ENCODE results near the gene HPSE.

The HPSE gene

DNA sequence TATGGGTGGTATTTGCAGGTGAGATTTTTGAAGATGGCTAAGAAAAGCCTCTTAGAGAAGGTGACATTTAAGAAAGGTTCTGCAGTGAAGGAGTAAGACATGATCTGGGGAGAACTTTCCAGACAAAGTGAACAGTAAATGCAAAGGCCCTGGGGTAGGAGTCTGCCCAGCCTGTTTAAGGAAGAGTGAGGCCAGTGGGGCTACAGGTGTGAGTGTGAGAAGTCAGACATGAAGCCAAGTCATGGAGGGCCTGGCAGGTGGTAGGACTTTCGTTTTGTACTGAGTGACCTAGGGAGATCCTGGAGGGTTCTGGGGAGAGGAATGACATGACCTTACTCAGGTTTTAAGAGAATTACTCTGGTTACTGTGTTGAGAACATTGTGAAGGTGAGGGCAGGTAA is 71.5 kb downstream of the HPSE start:
- TF ChIP-seq, protein P1, sequence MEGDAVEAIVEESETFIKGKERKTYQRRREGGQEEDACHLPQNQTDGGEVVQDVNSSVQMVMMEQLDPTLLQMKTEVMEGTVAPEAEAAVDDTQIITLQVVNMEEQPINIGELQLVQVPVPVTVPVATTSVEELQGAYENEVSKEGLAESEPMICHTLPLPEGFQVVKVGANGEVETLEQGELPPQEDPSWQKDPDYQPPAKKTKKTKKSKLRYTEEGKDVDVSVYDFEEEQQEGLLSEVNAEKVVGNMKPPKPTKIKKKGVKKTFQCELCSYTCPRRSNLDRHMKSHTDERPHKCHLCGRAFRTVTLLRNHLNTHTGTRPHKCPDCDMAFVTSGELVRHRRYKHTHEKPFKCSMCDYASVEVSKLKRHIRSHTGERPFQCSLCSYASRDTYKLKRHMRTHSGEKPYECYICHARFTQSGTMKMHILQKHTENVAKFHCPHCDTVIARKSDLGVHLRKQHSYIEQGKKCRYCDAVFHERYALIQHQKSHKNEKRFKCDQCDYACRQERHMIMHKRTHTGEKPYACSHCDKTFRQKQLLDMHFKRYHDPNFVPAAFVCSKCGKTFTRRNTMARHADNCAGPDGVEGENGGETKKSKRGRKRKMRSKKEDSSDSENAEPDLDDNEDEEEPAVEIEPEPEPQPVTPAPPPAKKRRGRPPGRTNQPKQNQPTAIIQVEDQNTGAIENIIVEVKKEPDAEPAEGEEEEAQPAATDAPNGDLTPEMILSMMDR (IDR thresholded peaks at IDR 0.05; ENCODE audit: extremely low read depth, insufficient read depth, missing control alignments): no peak
- in situ Hi-C loops (cut with MboI; ENCODE audit: low pct_unique_long_range_greater_than_20kb, low sequenced_read_pairs, unreplicated experiment): loop anchor here (10.0 to 25.0 kb wide), 2 partner anchors 188 to 376 kb away; partner anchors contain the start of gene SEC31A
- no peak for DNase-seq (ENCODE audit: low spot score)

DNA sequence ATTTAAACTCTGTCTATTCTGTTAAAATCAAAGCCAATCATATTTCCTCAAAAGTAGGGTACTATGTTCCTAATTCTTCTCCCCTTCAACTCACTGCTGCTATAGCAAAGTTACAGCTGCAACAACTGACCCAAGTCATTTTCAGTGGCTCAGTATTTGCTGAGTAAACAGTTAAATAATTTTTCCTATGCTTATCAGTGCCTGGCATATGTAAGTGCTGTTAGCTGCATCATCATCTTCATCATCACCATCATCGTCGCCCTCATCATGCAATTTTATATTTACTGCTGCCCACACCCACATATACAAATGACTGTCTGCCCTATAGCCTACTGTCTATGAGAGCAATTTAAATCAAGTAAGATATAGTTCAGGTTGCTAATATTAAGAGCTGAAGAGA is 72.0 kb downstream of the HPSE start:
- in situ Hi-C loops (cut with MboI; ENCODE audit: low pct_unique_long_range_greater_than_20kb, low sequenced_read_pairs, unreplicated experiment): loop anchor here (10.0 to 25.0 kb wide), 2 partner anchors 188 to 375 kb away; partner anchors contain the start of gene SEC31A
- TF ChIP-seq, protein P1 (IDR thresholded peaks at IDR 0.05; ENCODE audit: extremely low read depth, insufficient read depth, missing control alignments): no peak
- DNase-seq (ENCODE audit: low spot score): no peak

DNA sequence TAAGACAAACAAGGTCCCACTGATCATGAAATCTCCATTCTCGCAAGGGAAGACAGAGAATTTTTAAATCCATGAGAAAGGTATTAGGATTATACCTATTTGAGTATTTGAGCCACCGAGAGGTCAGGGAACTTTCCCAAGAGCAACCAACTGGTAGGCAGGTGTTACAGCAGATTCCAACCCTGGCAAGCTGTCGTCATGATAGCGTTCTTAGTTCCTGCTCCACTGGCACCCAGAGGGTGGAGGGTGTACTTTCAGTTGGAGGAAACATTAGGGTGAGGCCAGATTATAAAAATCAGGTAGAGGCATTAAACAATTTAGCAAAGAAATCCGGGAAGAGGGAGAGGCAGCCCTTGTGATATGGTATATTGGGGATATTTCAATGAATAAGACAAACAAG is 73.3 kb downstream of the HPSE start:
- in situ Hi-C loops (cut with MboI; ENCODE audit: low pct_unique_long_range_greater_than_20kb, low sequenced_read_pairs, unreplicated experiment): loop anchor here (10.0 to 25.0 kb wide), 2 partner anchors 187 to 374 kb away; partner anchors contain the start of gene SEC31A
- TF ChIP-seq, protein P1 (IDR thresholded peaks at IDR 0.05; ENCODE audit: extremely low read depth, insufficient read depth, missing control alignments): no peak
- DNase-seq (ENCODE audit: low spot score): no peak

DNA sequence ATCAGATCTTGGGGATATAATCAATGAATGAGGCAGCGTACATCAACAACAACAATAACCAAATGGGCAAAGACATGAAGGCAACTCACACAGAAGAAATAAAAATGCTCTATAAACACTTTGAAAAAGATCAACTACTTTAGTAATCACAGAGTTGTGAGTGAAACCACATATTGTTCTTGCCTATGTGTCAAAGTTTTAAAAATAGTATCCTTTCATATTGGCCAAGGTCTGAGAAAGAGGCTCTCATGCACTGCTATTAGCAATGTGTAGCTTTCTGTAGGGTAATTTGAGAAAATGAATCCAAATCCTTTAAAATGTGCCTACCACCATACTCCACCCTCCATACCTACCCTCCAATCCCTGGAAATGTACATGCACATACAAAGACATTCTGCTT is 75.1 kb downstream of the HPSE start:
- no peak for DNase-seq (ENCODE audit: low spot score)
- TF ChIP-seq, protein P1 (IDR thresholded peaks at IDR 0.05; ENCODE audit: extremely low read depth, insufficient read depth, missing control alignments): no peak
- in situ Hi-C loops (cut with MboI; ENCODE audit: low pct_unique_long_range_greater_than_20kb, low sequenced_read_pairs, unreplicated experiment): loop anchor here (25.0 kb wide), 1 partner anchor 372 kb away; the partner anchor contains the start of gene SEC31A

DNA sequence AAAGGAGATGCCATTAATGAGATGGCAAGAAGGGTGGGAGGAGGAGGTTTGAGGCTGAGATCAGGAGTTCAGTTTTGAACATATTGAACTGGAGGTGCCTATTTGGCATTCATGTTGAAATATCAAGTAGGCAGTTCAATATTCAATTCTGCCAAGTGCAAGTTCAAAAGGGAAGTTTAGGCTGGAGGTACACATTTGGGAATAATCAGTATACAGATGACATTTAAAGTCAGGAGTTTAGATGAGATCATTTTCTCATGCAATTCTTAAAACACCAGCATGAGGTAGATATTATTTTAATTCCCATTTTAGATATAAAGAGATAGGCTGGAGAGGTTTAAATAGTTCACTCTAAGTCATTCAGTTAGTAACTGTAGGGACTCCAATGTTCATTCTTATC is 76.2 kb downstream of the HPSE start:
- TF ChIP-seq, protein P1 (IDR thresholded peaks at IDR 0.05; ENCODE audit: extremely low read depth, insufficient read depth, missing control alignments): no peak
- no peak for DNase-seq (ENCODE audit: low spot score)
- in situ Hi-C loops (cut with MboI; ENCODE audit: low pct_unique_long_range_greater_than_20kb, low sequenced_read_pairs, unreplicated experiment): loop anchor here (25.0 kb wide), 1 partner anchor 371 kb away; the partner anchor contains the start of gene SEC31A

DNA sequence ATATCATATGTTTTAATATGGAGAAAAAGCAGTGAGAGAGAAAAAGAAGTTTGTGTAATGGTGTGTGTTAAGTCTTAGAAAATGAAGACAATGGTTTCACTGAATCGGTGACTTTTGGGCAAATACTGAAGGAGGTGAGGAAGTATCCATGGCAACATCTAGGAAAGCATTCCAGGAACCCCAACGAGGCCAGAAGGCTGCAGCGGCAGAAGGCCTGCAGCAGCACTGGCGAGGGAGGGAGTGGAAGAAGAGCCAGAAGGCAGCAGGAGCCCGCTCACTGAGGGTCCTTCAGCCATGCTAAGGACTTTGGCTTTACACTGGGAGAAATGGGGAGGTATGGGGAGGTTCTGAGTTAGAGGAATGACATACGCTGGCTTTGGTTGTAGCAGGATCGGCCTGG is 76.8 kb downstream of the HPSE start:
- in situ Hi-C loops (cut with MboI; ENCODE audit: low pct_unique_long_range_greater_than_20kb, low sequenced_read_pairs, unreplicated experiment): loop anchor here (25.0 kb wide), 1 partner anchor 371 kb away; the partner anchor contains the start of gene SEC31A
- no peak for DNase-seq (ENCODE audit: low spot score)
- TF ChIP-seq, protein P1 (IDR thresholded peaks at IDR 0.05; ENCODE audit: extremely low read depth, insufficient read depth, missing control alignments): no peak

All from GM13977 (cell line).